Epithelial cell of proximal tubule (primary cell): ENCODE data around the gene TERT. TPM values are rescaled to one million over a fixed set of nuclear protein-coding genes. Genes with fewer than 3 reads are reported as not detected.

ENCODE experiments used
- DNase-seq: peaks from one replicate; pipeline ENCODE4 v3.0.0-alpha.2; 2011; ENCODE audit warnings: low read depth
- H3K4me3 ChIP-seq: 2 replicates; pipeline ENCODE4 v1.5.1; 2011; ENCODE audit warnings: low read depth, mild to moderate bottlenecking, low read length
- total RNA-seq: library from RNA; depleted of rRNA; stranded (reverse); fragments of >200 nt; gene quantifications from 2 replicates; pipeline ENCODE4 v1.2.3, GENCODE V29; 2015
- TF ChIP-seq, protein P1 (sequence below): conservative IDR thresholded peaks from 2 replicates; pipeline ENCODE4 v1.5.1; 2012; ENCODE audit warnings: low read depth, mild to moderate bottlenecking, low read length

TERT gene
- total RNA-seq, 1 donor from 2014 or later: not detected

DNA sequence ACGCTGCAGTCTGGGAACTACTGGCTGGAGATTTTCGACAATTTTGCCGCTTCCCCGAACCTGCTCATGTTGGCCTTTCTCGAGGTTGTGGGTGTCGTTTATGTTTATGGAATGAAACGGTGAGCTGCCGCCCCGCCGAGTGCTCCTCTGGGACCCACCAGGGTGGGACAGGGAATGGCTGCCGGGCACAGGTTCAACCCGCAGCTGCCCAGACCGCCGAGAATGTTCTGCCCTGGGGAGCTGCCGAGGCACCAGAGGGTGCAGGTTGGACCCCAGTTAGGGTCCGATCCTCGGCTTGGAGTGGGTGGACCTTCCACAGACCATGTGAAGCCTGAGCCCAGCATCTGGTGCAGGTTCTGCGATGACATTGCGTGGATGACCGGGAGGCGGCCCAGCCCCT, 50.6 kb downstream of the TERT start:
- TF ChIP-seq, protein P1, sequence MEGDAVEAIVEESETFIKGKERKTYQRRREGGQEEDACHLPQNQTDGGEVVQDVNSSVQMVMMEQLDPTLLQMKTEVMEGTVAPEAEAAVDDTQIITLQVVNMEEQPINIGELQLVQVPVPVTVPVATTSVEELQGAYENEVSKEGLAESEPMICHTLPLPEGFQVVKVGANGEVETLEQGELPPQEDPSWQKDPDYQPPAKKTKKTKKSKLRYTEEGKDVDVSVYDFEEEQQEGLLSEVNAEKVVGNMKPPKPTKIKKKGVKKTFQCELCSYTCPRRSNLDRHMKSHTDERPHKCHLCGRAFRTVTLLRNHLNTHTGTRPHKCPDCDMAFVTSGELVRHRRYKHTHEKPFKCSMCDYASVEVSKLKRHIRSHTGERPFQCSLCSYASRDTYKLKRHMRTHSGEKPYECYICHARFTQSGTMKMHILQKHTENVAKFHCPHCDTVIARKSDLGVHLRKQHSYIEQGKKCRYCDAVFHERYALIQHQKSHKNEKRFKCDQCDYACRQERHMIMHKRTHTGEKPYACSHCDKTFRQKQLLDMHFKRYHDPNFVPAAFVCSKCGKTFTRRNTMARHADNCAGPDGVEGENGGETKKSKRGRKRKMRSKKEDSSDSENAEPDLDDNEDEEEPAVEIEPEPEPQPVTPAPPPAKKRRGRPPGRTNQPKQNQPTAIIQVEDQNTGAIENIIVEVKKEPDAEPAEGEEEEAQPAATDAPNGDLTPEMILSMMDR: no peak
- no peak for DNase-seq
- H3K4me3 ChIP-seq: no peak overlapping the region

DNA sequence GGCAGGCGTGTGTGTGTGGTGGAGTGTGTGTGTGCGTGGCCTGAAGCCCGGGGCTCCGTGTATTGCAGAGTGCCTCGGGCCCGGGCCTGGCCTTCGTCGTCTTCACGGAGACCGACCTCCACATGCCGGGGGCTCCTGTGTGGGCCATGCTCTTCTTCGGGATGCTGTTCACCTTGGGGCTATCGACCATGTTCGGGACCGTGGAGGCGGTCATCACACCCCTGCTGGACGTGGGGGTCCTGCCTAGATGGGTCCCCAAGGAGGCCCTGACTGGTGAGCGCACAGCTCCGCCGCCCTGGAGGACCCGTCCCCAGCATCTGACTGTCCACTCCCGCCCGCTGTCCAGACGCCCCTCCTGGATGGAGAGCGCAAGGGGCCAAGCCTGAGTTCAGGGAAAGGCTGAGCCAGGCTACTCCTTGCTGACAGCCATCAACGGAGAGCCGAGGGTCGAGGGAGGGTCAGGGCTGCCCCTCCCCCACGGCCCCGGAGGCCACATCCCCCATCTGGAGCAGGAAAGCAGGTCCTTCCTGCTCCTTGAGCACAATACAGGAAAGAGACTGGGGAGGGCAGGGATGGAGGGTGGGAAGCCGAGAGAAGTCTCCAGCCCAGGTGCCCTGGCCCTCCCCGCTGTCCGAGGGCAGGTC, 51.3 kb downstream of the TERT start:
- H3K4me3 ChIP-seq: no peak overlapping the region
- DNase-seq: no peak
- TF ChIP-seq, protein P1: no peak

DNA sequence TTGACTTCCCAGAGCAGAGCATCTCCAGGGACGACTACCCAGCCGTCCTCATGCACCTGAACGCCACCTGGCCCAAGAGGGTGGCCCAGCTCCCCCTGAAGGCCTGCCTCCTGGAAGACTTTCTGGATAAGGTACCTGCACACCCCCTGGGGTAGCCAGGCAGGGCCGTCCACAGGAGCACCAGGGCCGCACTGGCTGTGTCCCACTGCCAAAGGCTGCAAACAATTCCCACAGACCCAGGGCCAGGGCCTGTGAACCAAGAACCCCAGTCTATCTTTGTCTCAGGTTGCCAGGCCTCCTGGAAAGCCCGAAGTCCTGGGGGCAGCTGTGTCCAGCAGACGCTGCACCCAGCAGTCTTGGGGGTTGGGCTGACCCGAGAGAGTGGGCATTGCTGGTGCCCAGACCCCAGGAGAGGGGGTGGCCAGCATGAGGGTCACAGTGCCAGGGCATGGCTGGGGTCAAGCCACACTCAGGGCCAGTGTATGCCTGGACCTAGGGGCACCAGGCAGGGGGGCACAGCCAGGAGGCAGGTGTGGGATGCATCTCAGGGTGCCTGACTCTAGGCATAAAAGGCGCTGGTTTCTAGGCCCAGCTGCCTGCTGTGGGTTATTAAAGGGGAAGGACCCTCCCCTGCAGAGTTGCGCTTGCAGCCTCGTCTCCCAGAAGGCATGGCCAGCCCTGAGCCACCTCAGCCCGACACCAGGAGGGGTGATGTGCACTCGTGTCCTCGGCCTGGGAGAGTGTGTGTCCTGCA, 52.0 kb downstream of the TERT start:
- TF ChIP-seq, protein P1: no peak
- DNase-seq: no peak
- no peak overlapping the region for H3K4me3 ChIP-seq

DNA sequence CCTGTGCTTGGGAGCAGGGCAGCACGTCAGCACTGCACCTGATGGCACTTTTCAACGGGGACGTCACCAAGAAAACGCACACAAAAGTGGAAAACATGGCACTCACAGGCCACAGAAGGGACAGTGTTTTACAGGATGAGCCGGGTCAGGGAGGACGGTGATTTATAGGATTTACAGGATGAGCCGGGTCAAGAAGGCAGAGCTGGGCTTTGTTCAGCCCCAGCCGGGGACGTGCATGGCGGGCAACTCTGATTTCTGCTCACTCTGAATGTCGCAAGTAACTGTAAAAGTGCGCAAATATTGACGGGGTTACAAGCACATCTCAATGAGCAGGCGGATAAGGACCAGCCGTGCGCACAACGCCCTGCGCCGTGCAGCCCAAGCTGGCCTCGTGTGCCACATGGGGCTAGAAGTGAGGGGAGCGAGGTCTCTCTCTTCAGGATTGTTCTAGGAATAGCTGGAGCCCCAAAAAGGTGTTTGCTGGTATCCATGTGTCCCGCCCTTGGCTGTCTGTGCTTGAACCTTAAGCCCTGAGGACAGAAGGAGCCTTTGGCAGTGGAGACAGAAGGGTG, 53.3 kb downstream of the TERT start:
- no peak overlapping the region for H3K4me3 ChIP-seq
- TF ChIP-seq, protein P1: no peak
- no peak for DNase-seq

DNA sequence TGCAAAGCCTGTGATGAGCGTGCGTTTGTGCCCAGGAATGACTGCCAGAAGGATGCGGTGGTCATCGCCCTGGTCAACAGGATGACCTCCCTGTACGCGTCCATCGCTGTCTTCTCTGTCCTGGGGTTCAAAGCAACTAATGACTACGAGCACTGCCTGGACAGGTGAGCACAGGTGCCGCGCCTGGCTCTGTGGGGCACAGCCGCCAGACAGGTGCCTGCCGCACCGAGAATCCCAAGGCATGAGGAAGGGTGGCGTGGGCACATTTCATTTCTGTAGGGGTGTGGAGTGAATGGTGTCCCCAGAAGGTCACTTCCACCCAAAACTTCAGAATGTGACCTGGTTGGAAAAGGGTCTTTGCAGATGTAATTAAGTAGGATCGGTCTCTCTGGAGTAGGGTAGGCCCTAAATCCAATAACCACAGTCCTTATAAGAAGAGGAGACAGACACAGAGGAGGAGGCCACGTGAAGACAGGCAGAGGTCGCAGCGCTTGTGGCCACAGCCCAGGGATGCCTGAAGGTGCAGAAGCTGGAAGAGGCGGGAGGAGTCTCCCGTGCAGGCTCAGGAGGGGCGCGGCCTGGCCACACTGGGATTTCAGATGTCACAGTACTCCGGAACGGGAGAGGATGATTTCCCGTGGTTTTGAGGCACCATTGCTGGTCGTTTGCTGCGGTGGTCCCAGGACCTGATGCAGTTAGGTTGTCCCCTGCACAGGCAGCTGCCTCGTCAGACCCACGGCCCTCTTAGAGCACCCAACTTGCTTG, 54.2 kb downstream of the TERT start:
- H3K4me3 ChIP-seq: no peak overlapping the region
- DNase-seq: no peak
- TF ChIP-seq, protein P1: no peak

DNA sequence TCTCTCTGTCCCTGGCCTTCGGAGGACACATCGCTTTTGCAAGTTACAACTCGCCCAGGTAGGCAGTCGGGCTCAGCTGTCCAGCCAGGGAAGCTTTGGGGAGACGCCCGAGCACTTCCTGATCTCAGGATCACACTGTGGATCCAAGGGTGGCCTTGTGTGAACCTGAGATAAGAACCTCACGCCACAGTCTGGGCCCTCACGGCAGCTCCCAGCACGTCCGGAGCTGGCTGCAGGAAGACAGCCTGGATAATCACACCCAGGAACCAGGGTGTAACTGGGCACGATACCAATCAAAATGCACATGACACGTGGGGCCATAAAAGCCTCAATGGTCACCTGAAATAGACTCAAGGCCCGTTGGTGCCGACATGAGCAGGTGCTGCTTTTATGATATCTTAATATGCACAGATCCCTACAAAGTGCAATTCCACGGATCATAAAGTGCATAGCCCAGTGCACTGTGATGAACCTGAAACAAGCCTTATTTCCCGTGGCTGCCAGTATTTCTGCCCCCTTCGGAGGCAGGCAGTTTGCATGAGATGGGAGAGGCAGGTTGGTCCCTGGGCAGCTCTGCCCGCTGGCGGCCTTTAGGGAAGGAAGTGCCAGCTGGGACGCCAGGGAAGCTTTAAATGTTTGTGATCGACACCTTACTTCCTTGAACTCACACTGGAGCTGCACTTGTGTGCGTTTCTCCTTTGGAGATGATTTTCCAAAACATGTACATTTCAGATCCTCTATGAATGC, 55.2 kb downstream of the TERT start:
- no peak overlapping the region for H3K4me3 ChIP-seq
- TF ChIP-seq, protein P1: no peak
- DNase-seq: no peak
